HUES48 (cell line): ENCODE data around the gene SPP2.

Experiments
- H3K27ac ChIP-seq: one replicate; pipeline ENCODE4 v1.7.0; 2013; ENCODE audit warnings: low read depth, low read length, inconsistent platforms
- H3K27me3 ChIP-seq: 2 replicates; pipeline ENCODE4 v1.6.1; 2013; ENCODE audit warnings: mild to moderate bottlenecking, low read length; ENCODE audit not compliant: control insufficient read depth, insufficient read depth
- H3K36me3 ChIP-seq: 2 replicates; pipeline ENCODE4 v1.6.1; 2013; ENCODE audit warnings: low read length; ENCODE audit not compliant: control insufficient read depth, insufficient read depth
- H3K4me1 ChIP-seq: 2 replicates; pipeline ENCODE4 v1.6.1; 2013; ENCODE audit warnings: mild to moderate bottlenecking, low read length; ENCODE audit not compliant: control insufficient read depth, insufficient read depth
- H3K4me3 ChIP-seq: 2 replicates; pipeline ENCODE4 v1.5.1; 2013; ENCODE audit warnings: mild to moderate bottlenecking, low read depth, low read length
- H3K9ac ChIP-seq: 2 replicates; pipeline ENCODE4 v1.6.1; 2013; ENCODE audit warnings: mild to moderate bottlenecking, low read depth, low read length, moderate library complexity
- H3K9me3 ChIP-seq: 2 replicates; pipeline ENCODE4 v1.6.1; 2013; ENCODE audit warnings: low read length; ENCODE audit not compliant: control insufficient read depth, insufficient read depth

SPP2 gene

DNA sequence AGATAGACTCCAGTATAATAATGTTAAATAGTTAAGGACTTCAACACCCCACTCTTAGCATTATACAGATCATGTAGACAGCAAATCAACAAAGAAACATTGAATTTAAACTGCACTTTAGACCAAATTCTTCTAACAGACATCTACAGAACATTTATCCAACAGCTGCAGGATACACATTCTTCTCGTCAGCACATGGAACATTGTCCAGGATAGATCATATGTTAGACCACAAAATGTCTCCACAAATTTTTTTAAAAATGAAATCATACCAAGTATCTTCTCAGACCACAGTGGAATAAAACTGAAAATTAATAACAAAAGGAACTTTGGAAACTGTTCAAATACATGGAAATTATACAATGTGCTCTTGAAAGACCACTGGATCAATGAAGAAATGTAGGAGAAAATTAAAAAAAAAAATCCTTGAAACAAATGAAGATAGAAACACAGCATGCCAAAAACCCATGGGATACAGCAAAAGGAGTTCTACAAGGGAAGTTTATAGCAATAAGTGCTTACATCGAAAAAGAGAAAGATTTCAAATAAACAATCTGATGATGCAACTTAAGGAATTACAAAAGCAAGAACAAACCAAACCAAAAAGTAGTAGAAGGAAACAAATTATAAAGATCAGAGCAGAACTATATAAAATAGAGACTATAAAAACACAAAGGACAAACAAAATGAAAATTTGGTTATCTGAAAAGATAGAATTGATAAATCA is 12.3 kb upstream of the SPP2 start:
- H3K4me3 ChIP-seq, result no peak overlapping the region
- H3K9ac ChIP-seq, result no peak overlapping the region
- no peaks in the 10 kb centered on the region for H3K27me3 ChIP-seq
- no peaks in the 10 kb centered on the region for H3K36me3 ChIP-seq
- no peaks in the 10 kb centered on the region; the same call in 1 of the 2 replicates for H3K9me3 ChIP-seq
- H3K4me1 ChIP-seq, result no peaks in the 10 kb centered on the region
- H3K27ac ChIP-seq, result no peak overlapping the region

DNA sequence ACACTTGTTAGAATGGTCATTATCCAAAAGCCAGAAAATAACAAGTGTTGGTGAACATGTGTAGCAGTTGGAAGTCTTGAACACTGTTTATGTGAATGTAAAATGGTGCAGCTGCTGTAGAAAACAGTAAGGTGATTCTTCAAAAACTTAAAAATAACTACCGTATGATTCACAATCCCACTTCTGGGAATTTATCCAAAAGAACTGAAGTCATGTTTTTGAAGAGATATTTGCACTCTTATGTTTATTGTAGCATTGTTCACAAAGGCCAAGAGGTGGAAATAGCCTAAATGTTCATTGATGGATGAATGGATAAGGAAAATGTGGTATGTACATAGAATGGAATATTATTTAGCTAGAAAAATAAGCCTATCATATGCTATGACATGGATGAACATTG is 6.3 kb upstream of the SPP2 start:
- no peaks in the 10 kb centered on the region for H3K4me1 ChIP-seq
- H3K36me3 ChIP-seq, result no peaks in the 10 kb centered on the region
- H3K27me3 ChIP-seq, result no peaks in the 10 kb centered on the region
- no peak overlapping the region for H3K27ac ChIP-seq
- no peak overlapping the region for H3K4me3 ChIP-seq
- no peaks in the 10 kb centered on the region for H3K9me3 ChIP-seq
- H3K9ac ChIP-seq, result no peak overlapping the region

DNA sequence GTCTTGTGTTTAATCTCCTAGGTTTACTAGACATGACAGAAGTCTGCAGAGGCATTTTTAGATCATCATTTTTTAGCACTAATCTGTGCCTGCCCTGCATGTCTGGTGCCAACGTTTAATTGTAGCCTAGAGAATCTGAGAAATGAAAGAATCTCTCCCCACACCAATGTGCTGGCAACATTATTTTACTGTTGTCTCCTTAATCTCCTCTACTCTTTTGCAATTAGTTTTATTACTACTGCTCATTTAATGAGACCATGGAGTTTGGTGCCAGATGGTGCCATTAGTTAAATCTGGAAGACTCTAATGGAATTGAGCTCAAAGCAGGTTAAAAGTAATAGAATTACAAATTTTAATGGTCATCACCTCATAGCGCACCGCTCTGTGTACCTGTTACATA is 4.0 kb upstream of the SPP2 start:
- Histone ChIP-seq H3K36me3 (no peaks in the 10 kb centered on the region), H3K4me3 (no peak overlapping the region), H3K27me3 (no peaks in the 10 kb centered on the region), H3K27ac (no peak overlapping the region), H3K4me1 (no peaks in the 10 kb centered on the region), H3K9ac (no peak overlapping the region), H3K9me3 (no peaks in the 10 kb centered on the region)

DNA sequence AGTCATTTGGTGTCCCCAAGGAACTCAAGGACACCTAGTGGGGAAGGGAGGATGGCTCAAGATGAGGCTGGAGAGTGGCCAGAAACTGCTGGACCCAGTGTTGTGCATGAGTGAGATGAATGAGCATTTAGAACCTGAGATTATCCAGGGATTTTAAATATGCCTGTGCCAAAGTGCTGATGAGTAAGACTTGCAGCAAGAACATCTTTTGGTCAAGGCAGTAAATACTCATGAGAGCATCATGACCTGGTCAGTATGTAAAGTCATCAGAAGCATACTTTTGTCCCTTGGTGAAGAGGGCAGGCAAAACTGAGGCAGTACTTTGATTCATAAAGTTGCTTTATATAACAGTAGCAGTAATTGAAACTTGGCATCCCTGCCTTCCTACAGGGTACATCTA is 3.1 kb upstream of the SPP2 start:
- Histone ChIP-seq H3K9me3 (no peaks in the 10 kb centered on the region), H3K27me3 (no peaks in the 10 kb centered on the region), H3K4me1 (0 out of 2 replicates have a peak, but pooled peaks cover 3% of the 10 kb centered on the region), H3K9ac (no peak overlapping the region), H3K4me3 (no peak overlapping the region), H3K27ac (no peak overlapping the region), H3K36me3 (no peaks in the 10 kb centered on the region)

DNA sequence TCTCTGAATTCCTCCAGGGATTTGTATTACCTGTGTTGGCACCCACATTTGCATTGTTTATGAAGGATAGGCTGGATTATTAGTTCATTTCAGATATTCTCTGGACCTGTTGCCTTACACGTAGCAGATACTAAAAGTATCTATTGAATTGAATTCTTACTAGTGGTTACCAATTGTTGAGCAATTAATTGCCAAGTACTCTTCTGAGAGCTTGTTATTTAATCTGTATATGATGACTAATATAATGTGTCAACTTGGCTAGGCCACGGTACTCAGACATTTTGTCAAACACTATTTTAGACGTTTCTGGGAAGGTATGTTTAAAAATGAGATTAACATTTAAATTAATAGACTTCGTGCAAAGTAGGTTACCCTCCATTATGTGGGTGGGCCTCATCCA is 2.5 kb upstream of the SPP2 start:
- H3K27me3 ChIP-seq, result no peaks in the 10 kb centered on the region
- H3K4me3 ChIP-seq, result no peak overlapping the region
- H3K36me3 ChIP-seq, result no peaks in the 10 kb centered on the region
- no peak overlapping the region for H3K27ac ChIP-seq
- 0 out of 2 replicates have a peak, but pooled peaks cover 3% of the 10 kb centered on the region for H3K4me1 ChIP-seq
- H3K9ac ChIP-seq, result no peak overlapping the region
- no peaks in the 10 kb centered on the region for H3K9me3 ChIP-seq

DNA sequence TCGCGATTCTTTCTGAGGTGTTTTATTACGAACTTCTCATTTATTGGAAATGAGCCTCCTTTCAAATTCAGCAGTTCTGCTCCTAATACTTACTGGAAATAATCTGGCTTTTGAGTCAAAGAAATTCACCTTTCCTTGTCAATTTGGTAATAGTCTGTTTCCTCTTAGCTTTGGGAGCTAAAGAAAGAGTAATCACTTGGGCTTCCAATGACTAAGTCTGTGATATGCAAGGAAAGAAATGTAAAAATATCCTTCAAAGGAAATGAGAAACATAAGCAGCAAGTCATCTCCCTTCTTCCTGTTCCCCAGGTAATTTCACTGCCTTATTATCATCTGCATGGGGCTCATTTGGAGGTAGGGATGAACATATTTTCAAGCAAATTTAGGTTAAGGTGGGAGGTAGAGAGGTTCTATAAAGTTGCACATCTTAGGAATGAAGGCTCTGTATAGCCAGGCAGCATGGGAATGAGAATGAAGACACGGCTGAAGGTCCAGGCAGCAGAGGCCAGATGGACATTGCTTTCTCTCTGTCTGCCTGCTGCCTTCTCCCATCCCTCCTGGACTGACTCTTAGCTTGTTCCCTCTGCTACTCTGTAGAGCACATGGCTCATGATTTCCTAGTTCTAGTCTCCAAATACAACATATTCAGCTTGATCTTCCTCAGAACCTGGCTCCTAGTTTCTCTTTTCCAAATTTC is 1.0 kb downstream of the SPP2 start:
- Histone ChIP-seq H3K9ac (no peak overlapping the region), H3K27me3 (no peaks in the 10 kb centered on the region), H3K4me1 (0 out of 2 replicates have a peak, but pooled peaks cover 3% of the 10 kb centered on the region), H3K36me3 (no peaks in the 10 kb centered on the region), H3K27ac (no peak overlapping the region), H3K9me3 (no peaks in the 10 kb centered on the region), H3K4me3 (no peak overlapping the region)

DNA sequence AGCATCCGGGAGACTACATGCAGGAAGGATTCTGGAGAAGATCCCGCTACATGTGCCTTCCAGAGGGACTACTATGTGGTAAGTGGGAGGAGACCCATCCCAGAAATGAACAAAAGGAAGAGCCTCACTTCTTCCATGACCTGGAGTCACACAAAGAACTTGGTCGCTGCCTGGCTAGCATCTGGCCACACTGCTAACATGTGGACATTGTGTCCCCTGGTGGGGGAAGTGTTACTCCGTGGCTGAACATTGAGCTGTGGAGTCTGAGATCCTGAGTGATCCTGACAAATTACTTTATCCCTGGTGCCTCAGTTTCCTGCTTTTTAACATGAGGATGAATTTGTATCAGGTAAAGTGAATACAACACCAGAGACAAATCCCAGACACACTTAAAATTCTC is 8.4 kb downstream of the SPP2 start:
- Histone ChIP-seq H3K4me1 (no peaks in the 10 kb centered on the region), H3K27me3 (no peaks in the 10 kb centered on the region), H3K36me3 (no peaks in the 10 kb centered on the region), H3K9me3 (no peaks in the 10 kb centered on the region), H3K4me3 (no peak overlapping the region), H3K9ac (no peak overlapping the region), H3K27ac (no peak overlapping the region)

DNA sequence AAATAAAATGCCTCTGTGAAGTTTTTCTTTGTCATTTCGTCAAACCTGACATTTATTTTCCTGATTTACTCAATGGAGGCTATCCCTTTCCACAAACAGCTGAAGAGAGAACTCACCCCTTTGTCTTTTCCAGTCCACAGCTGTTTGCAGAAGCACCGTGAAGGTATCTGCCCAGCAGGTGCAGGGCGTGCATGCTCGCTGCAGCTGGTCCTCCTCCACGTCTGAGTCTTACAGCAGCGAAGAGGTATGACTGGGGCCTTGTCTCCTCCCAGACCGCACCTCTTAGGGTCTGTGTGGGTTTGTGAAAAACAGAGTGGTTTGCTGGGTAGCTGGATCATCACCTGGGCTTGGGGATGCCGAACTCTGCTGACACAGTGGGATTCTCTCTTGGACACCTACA is 9.7 kb downstream of the SPP2 start:
- H3K36me3 ChIP-seq, result no peaks in the 10 kb centered on the region
- H3K4me1 ChIP-seq, result no peaks in the 10 kb centered on the region
- H3K27me3 ChIP-seq, result no peaks in the 10 kb centered on the region
- no peaks in the 10 kb centered on the region for H3K9me3 ChIP-seq
- no peak overlapping the region for H3K9ac ChIP-seq
- H3K4me3 ChIP-seq, result no peak overlapping the region
- no peak overlapping the region for H3K27ac ChIP-seq

DNA sequence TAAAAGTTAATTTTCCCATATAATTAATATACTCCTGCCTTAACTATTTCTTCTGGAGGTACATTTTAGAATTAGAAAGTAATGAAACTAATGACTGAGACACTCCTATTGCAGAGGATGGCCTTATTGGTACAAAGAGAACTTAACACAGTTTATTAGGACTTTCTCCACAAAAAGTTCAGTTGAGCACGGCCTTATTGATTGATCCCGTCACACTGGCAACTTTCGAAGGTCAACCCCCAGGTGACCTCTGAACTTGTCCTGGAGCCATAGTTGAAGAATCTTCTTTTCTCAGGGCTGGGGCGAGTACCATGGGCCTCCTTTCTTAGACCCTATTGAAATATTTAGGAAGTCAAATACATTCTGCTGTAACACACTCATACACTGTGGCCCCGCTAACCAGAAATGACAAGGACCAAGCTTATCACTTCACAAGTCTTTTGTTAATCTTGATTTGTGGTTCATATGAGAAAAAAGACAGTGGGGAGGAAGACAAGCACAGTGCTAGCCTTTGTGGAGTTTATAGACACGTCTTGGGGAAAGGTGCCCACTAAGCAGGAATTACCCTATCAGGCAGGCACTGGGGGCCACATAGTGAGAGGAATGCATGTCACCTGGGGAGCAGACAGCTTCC is 11.2 kb downstream of the SPP2 start:
- H3K27ac ChIP-seq, result no peak overlapping the region
- no peaks in the 10 kb centered on the region for H3K4me1 ChIP-seq

DNA sequence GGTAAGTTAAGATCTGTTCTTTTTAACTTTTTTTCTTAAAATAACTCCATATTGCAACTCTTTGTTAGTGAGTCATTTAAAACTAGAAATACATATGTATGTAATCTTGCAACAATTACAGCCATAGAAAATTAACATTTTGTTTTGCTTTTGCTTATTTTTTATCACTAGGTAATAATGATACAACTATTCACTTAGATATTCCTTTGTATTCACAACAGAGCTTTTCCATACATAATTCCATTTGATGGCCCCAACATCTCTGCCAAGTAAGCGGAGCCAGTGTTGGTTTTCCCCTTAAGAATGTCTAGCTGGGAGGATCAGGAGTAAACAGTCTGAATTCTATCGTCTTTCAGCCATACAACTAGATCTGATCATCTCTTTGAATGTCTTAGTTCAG is 16.1 kb downstream of the SPP2 start:
- Histone ChIP-seq H3K9me3 (no peaks in the 10 kb centered on the region), H3K27ac (no peak overlapping the region), H3K9ac (no peak overlapping the region), H3K4me3 (no peak overlapping the region), H3K36me3 (no peaks in the 10 kb centered on the region), H3K27me3 (no peaks in the 10 kb centered on the region), H3K4me1 (no peaks in the 10 kb centered on the region)

More for the DNA sequence above, 11.2 kb downstream of the SPP2 start:
- Histone ChIP-seq H3K9me3 (no peaks in the 10 kb centered on the region), H3K27me3 (no peaks in the 10 kb centered on the region), H3K9ac (no peak overlapping the region), H3K4me3 (no peak overlapping the region), H3K36me3 (no peaks in the 10 kb centered on the region)

DNA sequence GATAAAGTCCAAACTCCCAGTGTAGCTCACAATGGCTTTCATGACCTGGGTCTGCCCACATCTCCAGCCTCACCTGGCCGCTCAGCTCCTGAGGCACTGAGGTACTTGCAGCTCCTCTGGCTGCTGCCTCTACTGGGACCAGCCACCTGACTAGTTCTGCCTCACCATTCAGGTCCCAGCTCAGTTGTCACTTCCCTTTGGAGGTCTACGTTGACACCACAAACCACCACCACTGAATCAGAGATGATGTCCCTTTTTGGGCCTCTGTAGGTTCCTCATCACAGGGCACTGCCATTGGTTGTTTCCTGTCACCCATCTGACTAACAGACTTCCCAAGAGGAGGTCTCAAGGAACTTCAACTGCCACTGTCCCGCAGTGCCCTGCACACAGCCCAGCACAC is 21.2 kb downstream of the SPP2 start:
- Histone ChIP-seq H3K27me3 (no peaks in the 10 kb centered on the region), H3K27ac (no peak overlapping the region), H3K9ac (no peak overlapping the region), H3K4me3 (no peak overlapping the region), H3K9me3 (no peaks in the 10 kb centered on the region), H3K36me3 (no peaks in the 10 kb centered on the region), H3K4me1 (no peaks in the 10 kb centered on the region)
